Spleen (tissue), 11 donors: ENCODE data around the gene IQSEC1. TPM values are rescaled to one million over a fixed set of nuclear protein-coding genes. Genes with fewer than 3 reads are reported as not detected.
A peak's percentile ranks its signal among the peaks of the same experiment; 100 is the strongest.

Experiments used
- DNase-seq: peaks from one replicate; pipeline ENCODE4 v3.0.0-alpha.2; 2020
- H3K27ac ChIP-seq, 8 donors: fragments of 200-600 bp; sonication (generic) in 7 of 8; 1 replicate in 4 of 8; 2 replicates in 4 of 8; pipeline versions ENCODE4 v1.5.0 to v1.8.0; 2016 to 2021; ENCODE audit warnings: inconsistent platforms in 4 of 8, mild to moderate bottlenecking in 4 of 8, moderate library complexity in 1 of 8
- H3K27me3 ChIP-seq, 7 donors: fragments of 200-600 bp; sonication (generic) in 6 of 7; replicated peaks in 1 of 7; 1 replicate in 4 of 7; 2 replicates in 3 of 7; pipeline versions ENCODE4 v1.5.0 to v1.8.0; 2016 to 2021; ENCODE audit warnings: inconsistent platforms in 3 of 7, mild to moderate bottlenecking in 1 of 7
- H3K36me3 ChIP-seq, 6 donors: fragments of 200-600 bp; sonication (generic) in 5 of 6; 1 replicate in 4 of 6; 2 replicates in 2 of 6; pipeline versions ENCODE4 v1.5.0 to v1.8.0; 2016 to 2021; ENCODE audit warnings: inconsistent platforms in 2 of 6
- H3K4me1 ChIP-seq, 6 donors: fragments of 200-600 bp; sonication (generic) in 5 of 6; 1 replicate in 3 of 6; 2 replicates in 3 of 6; pipeline versions ENCODE4 v1.5.0 to v1.8.0; 2016 to 2021; ENCODE audit warnings: inconsistent platforms in 3 of 6
- H3K4me3 ChIP-seq, 8 donors: fragments of 200-600 bp; sonication (generic) in 7 of 8; 1 replicate in 4 of 8; 2 replicates in 4 of 8; pipeline versions ENCODE4 v1.5.0 to v1.8.0; 2016 to 2021; ENCODE audit warnings: inconsistent platforms in 4 of 8, mild to moderate bottlenecking in 4 of 8, moderate library complexity in 2 of 8
- H3K9me3 ChIP-seq, 8 donors: fragments of 200-600 bp; sonication (generic) in 7 of 8; 1 replicate in 4 of 8; 2 replicates in 4 of 8; pipeline versions ENCODE4 v1.5.0 to v1.8.0; 2016 to 2021; ENCODE audit warnings: inconsistent platforms in 4 of 8
- POLR2A ChIP-seq, 3 donors: fragments of 450-650 bp; IDR thresholded peaks; one replicate each; pipeline ENCODE4 v1.5.1; 2017; ENCODE audit warnings: antibody characterized with exemption in 3 of 3, mild to moderate bottlenecking in 1 of 3
- POLR2AphosphoS5 ChIP-seq, 3 donors: sonication (generic); formaldehyde crosslinking; IDR thresholded peaks; one replicate each; pipeline ENCODE4 v1.5.1; 2017; ENCODE audit warnings: antibody characterized with exemption in 3 of 3
- WGBS, 5 donors: extraction: QIAGEN DNeasy Blood & Tissue Kit in 3 of 5; methylation state at CpG; one replicate each; pipeline versions ENCODE4 v1.1.5 to v1.1.7; 2013 to 2018; 5-methylcytosine and 5-hydroxymethylcytosine counted together
- intact Hi-C: fragments of 100-400 bp; cut with DNase I; formaldehyde crosslinking; loops from one replicate; pipeline ENCODE4 v1.15.0; 2023; ENCODE audit warnings: low total_unique reads
- polyA plus RNA-seq, 3 donors: library from polyadenylated mRNA; stranded (reverse); fragments of 200-250 nt; gene quantifications; one replicate each; pipeline ENCODE4 v1.2.1, GENCODE V29; 2013
- total RNA-seq, 7 donors: library from RNA; depleted of rRNA in 3 of 7; stranded (reverse); fragments of >200 nt in 3 of 7; fragmentation: NEBNext Ultra II Directional in 4 of 7; extraction: Animal tissue kit (Norgen Biotek cat#: 25700) in 4 of 7; gene quantifications; one replicate each; pipeline versions ENCODE4 v1.1.0 to v1.2.1, GENCODE V29; 2016 to 2021
- TF ChIP-seq, protein P1 (sequence below), 11 experiments: fragments of 200-600 bp in 7 of 11; fragments of 450-650 bp in 4 of 11; sonication (generic) in 4 of 11; IDR thresholded peaks in 8 of 11; conservative IDR thresholded peaks in 3 of 11; 1 replicate in 7 of 11; 2 replicates in 4 of 11; pipeline versions ENCODE4 v1.4.0 to v1.8.0; 2016 to 2021; ENCODE audit warnings: antibody characterized with exemption in 11 of 11, inconsistent platforms in 4 of 11, mild to moderate bottlenecking in 1 of 11
- donor health status: healthy with polysubstance abuse.
- donor health status: DM: no; HTN: no; CAD: no; lungs with moderate emphysema.
- donor health status: DM: no; HTN: no; CAD: no.
- donor health status: Bipolar disorder and iron deficiency.
- donor health status: healthy.
- donor health status: DM: no; HTN: no; CAD: no.
- donor health status: DM: yes; HTN: yes; CAD: no.

The IQSEC1 gene
- total and polyA plus RNA-seq, 10 donors = 23.0 to 170 (median 116) TPM

- intact Hi-C loops = no loop called here
- Histone ChIP-seq H3K27me3 (no peaks in the 10 kb centered on the region), H3K4me3 (no peak overlapping the region), H3K27ac (peak overlapping the region in 1 of 8 donors; percentile 11), H3K4me1 (peaks cover 0 to 94% (median 41%) of the 10 kb centered on the region in 6 donors), H3K36me3 (peaks cover 0 to 97% (median 12%) of the 10 kb centered on the region in 6 donors), H3K9me3 (no peaks in the 10 kb centered on the region)
- TF ChIP-seq, protein P1, sequence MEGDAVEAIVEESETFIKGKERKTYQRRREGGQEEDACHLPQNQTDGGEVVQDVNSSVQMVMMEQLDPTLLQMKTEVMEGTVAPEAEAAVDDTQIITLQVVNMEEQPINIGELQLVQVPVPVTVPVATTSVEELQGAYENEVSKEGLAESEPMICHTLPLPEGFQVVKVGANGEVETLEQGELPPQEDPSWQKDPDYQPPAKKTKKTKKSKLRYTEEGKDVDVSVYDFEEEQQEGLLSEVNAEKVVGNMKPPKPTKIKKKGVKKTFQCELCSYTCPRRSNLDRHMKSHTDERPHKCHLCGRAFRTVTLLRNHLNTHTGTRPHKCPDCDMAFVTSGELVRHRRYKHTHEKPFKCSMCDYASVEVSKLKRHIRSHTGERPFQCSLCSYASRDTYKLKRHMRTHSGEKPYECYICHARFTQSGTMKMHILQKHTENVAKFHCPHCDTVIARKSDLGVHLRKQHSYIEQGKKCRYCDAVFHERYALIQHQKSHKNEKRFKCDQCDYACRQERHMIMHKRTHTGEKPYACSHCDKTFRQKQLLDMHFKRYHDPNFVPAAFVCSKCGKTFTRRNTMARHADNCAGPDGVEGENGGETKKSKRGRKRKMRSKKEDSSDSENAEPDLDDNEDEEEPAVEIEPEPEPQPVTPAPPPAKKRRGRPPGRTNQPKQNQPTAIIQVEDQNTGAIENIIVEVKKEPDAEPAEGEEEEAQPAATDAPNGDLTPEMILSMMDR (IDR thresholded peaks at IDR 0.05 in 8 of 11, conservative IDR thresholded peaks at IDR 0.05 in 3 of 11) = no peak
- TF ChIP-seq POLR2A (IDR thresholded peaks at IDR 0.05) (no peak), POLR2AphosphoS5 (IDR thresholded peaks at IDR 0.05) (peak in 1 of 3 donors; percentile 51)
- WGBS, 5 donors = 88 to 93% (median 92%) methylated on average over 11 to 12 of the region's 12 CpGs
- DNase-seq = peak; percentile 54
Measured at GRCh38 chr3:12975748-12976522, 97.3 kb downstream of the IQSEC1 start.

GRCh38 chr3:12974819-12975218 lies 98.4 kb downstream of the IQSEC1 start:
- WGBS, 5 donors = 79 to 90% (median 87%) methylated on average over 5 to 6 of the region's 6 CpGs
- DNase-seq = peak; percentile 67
- intact Hi-C loops = no loop called here
- H3K36me3 ChIP-seq = peaks cover 0 to 97% (median 8%) of the 10 kb centered on the region in 6 donors
- TF ChIP-seq POLR2AphosphoS5 (IDR thresholded peaks at IDR 0.05) (peak in 2 of 3 donors; percentile 41 to 59), POLR2A (IDR thresholded peaks at IDR 0.05) (no peak)
- TF ChIP-seq, protein P1 (IDR thresholded peaks at IDR 0.05 in 8 of 11, conservative IDR thresholded peaks at IDR 0.05 in 3 of 11) = no peak
- H3K4me1 ChIP-seq = peaks cover 2 to 94% (median 42%) of the 10 kb centered on the region in 6 donors
- H3K9me3 ChIP-seq = no peaks in the 10 kb centered on the region
- H3K27ac ChIP-seq = peak overlapping the region in 1 of 8 donors; percentile 46
- H3K4me3 ChIP-seq = no peak overlapping the region
- H3K27me3 ChIP-seq = no peaks in the 10 kb centered on the region

DNA sequence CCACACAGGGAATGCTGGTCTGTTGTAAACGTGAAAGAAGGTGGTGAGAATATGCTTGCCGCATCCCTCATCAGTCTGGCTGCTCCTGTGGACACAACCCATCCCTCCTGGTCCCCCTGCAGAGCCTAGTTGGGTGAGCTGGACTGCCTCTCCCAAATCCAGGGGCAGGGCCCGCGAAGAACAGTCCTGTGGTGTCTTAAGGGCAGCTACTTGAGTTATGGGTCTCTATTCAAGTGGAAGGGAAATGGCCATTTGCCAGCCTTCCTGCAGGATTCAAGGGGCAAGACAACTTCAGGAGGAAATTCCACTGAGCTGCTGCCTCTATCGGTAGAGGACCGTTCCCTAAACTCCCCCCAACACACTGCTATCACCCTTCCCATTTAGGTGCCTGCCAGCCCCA lies 98.9 kb downstream of the IQSEC1 start:
- no peak for TF ChIP-seq POLR2AphosphoS5 (IDR thresholded peaks at IDR 0.05)
- TF ChIP-seq, protein P1 (IDR thresholded peaks at IDR 0.05 in 8 of 11, conservative IDR thresholded peaks at IDR 0.05 in 3 of 11) = no peak
- no peak for TF ChIP-seq POLR2A (IDR thresholded peaks at IDR 0.05)
- whole genome bisulfite sequencing, 5 donors = 61 to 87% (median 69%) methylated on average over 6 of the region's 6 CpGs
- peak overlapping the region in 1 of 8 donors; percentile 46 for H3K27ac ChIP-seq
- H3K36me3 ChIP-seq = peaks cover 0 to 97% (median 4%) of the 10 kb centered on the region in 6 donors
- intact Hi-C loops = no loop called here
- no peak for DNase-seq
- H3K4me1 ChIP-seq = peaks cover 4 to 94% (median 42%) of the 10 kb centered on the region in 6 donors
- H3K9me3 ChIP-seq = no peaks in the 10 kb centered on the region
- no peaks in the 10 kb centered on the region for H3K27me3 ChIP-seq
- H3K4me3 ChIP-seq = no peak overlapping the region

DNA sequence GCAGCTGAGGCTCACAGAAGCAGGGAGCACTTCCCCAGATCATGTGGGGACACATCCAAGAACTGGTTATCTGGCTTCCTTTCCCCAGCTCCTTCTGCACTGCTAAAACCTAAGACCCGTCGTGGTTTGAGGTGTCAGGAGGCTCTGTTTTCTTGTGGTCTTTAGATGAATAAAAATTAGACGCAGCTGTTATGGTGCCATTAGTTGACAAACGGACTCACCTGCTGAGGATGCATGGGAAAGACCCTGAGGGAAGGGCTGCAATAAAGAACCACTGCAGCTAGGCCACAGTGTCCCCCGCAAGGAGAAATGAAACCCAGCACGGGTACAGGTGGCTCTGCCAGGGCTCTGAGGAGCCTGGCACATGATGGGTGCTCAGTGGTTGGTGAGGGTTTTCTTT lies 99.4 kb downstream of the IQSEC1 start:
- WGBS, 5 donors = 48 to 65% (median 52%) methylated on average over 6 of the region's 6 CpGs
- TF ChIP-seq POLR2A (IDR thresholded peaks at IDR 0.05) = no peak
- peak in 1 of 3 donors; percentile 24 for TF ChIP-seq POLR2AphosphoS5 (IDR thresholded peaks at IDR 0.05)
- TF ChIP-seq, protein P1 (IDR thresholded peaks at IDR 0.05 in 8 of 11, conservative IDR thresholded peaks at IDR 0.05 in 3 of 11) = no peak
- intact Hi-C loops = no loop called here
- H3K4me3 ChIP-seq = no peak overlapping the region
- peak overlapping the region in 2 of 8 donors; percentile 9 to 46 for H3K27ac ChIP-seq
- H3K36me3 ChIP-seq = peaks cover 0 to 95% (median 3%) of the 10 kb centered on the region in 6 donors
- peaks cover 4 to 94% (median 43%) of the 10 kb centered on the region in 6 donors for H3K4me1 ChIP-seq
- H3K27me3 ChIP-seq = no peaks in the 10 kb centered on the region
- no peak for DNase-seq
- no peaks in the 10 kb centered on the region for H3K9me3 ChIP-seq
